ENCODE measurements around the gene RAB11FIP3. TPM values are rescaled to one million over a fixed set of nuclear protein-coding genes. Genes with fewer than 3 reads are reported as not detected.

RAB11FIP3 gene
- total RNA-seq, 1 donor from 2014 or later = 47.0 TPM

GRCh38 chr16:536746-537145 is 111.3 kb downstream of the RAB11FIP3 start:
- no peak for DNase-seq (ENCODE audit: low spot score in 2 of 2)
- Histone ChIP-seq H3K4me3 (no peak overlapping the region), H3K27ac (no peak overlapping the region), H3K27me3 (no peaks in the 10 kb centered on the region), H3K4me1 (no peaks in the 10 kb centered on the region), H3K9me3 (no peaks in the 10 kb centered on the region), H3K36me3 (peaks cover 0 to 28% of the 10 kb centered on the region in 2 donors)
- TF ChIP-seq CTCF (IDR thresholded peaks at IDR 0.05) = no peak
- intact Hi-C loops (cut with DNase I) = no loop called here

GRCh38 chr16:537415-538335 is 112.2 kb downstream of the RAB11FIP3 start:
- no peaks in the 10 kb centered on the region for H3K9me3 ChIP-seq
- no peak for DNase-seq (ENCODE audit: low spot score in 2 of 2)
- H3K27ac ChIP-seq = no peak overlapping the region
- intact Hi-C loops (cut with DNase I) = no loop called here
- H3K27me3 ChIP-seq = no peaks in the 10 kb centered on the region
- no peak for TF ChIP-seq CTCF (IDR thresholded peaks at IDR 0.05)
- H3K4me3 ChIP-seq = no peak overlapping the region
- H3K4me1 ChIP-seq = no peaks in the 10 kb centered on the region
- peaks cover 0 to 28% of the 10 kb centered on the region in 2 donors for H3K36me3 ChIP-seq

- TF ChIP-seq CTCF (IDR thresholded peaks at IDR 0.05) = no peak
- H3K27me3 ChIP-seq = no peaks in the 10 kb centered on the region
- no peak overlapping the region for H3K27ac ChIP-seq
- H3K9me3 ChIP-seq = no peaks in the 10 kb centered on the region
- intact Hi-C loops (cut with DNase I) = no loop called here
- H3K36me3 ChIP-seq = peaks cover 0 to 28% of the 10 kb centered on the region in 2 donors
- no peaks in the 10 kb centered on the region for H3K4me1 ChIP-seq
- no peak for DNase-seq (ENCODE audit: low spot score in 2 of 2)
- H3K4me3 ChIP-seq = no peak overlapping the region
Observed at GRCh38 chr16:539901-540530, 114.6 kb downstream of the RAB11FIP3 start.

- TF ChIP-seq CTCF (IDR thresholded peaks at IDR 0.05) = no peak
- Histone ChIP-seq H3K27ac (no peak overlapping the region), H3K36me3 (peaks cover 0 to 26% of the 10 kb centered on the region in 2 donors), H3K27me3 (no peaks in the 10 kb centered on the region), H3K9me3 (no peaks in the 10 kb centered on the region), H3K4me3 (no peak overlapping the region), H3K4me1 (no peaks in the 10 kb centered on the region)
- intact Hi-C loops (cut with DNase I) = no loop called here
- DNase-seq (ENCODE audit: low spot score in 2 of 2) = no peak
Observed at GRCh38 chr16:540645-541340, 115.3 kb downstream of the RAB11FIP3 start.

GRCh38 chr16:543301-544164 is 118.1 kb downstream of the RAB11FIP3 start:
- Histone ChIP-seq H3K4me3 (no peak overlapping the region), H3K27ac (no peak overlapping the region), H3K9me3 (no peaks in the 10 kb centered on the region), H3K4me1 (no peaks in the 10 kb centered on the region), H3K27me3 (no peaks in the 10 kb centered on the region), H3K36me3 (peaks cover 10 to 28% of the 10 kb centered on the region in 2 donors)
- no peak for DNase-seq (ENCODE audit: low spot score in 2 of 2)
- TF ChIP-seq CTCF (IDR thresholded peaks at IDR 0.05) = no peak
- intact Hi-C loops (cut with DNase I) = no loop called here
